Nucleus accumbens (tissue), 56 donors: ENCODE measurements around the gene MAT2B.
A peak's percentile ranks its signal among the peaks of the same experiment; 100 is the strongest.
"Not testable (repeated sequence)": the region's sequence is repeated elsewhere in the genome, so short reads cannot be mapped to it uniquely, and the experiment has no call there.

Source experiments
- DNase-seq, 56 donors: peaks; one replicate each; lab custom pipeline; 2025; lab: John Stamatoyannopoulos, UW

MAT2B gene

GRCh38 chr5:163503106-163504078 lies 2.0 kb upstream of the MAT2B start:
- DNase-seq, result peak in 45 of 56 donors; percentile 2 to 64 (median 28)

GRCh38 chr5:163504079-163504931 lies 1.1 kb upstream of the MAT2B start:
- peak in 48 of 56 donors; percentile 4 to 80 (median 30) for DNase-seq

GRCh38 chr5:163505049-163505367 lies 411 bp upstream of the MAT2B start:
- no peak for DNase-seq

GRCh38 chr5:163506095-163506457 lies 657 bp downstream of the MAT2B start:
- DNase-seq, result peak in 1 of 56 donors; percentile 21

- DNase-seq, result no peak
Measured at GRCh38 chr5:163506726-163507125, 1.3 kb downstream of the MAT2B start.

GRCh38 chr5:163508753-163509152 lies 3.3 kb downstream of the MAT2B start:
- no peak for DNase-seq

- DNase-seq, result peak in 1 of 56 donors; percentile 4
Measured at GRCh38 chr5:163509291-163509951, 4.0 kb downstream of the MAT2B start.

- DNase-seq, result peak in 4 of 56 donors; percentile 3 to 26 (median 7)
Measured at GRCh38 chr5:163512526-163512925, 7.1 kb downstream of the MAT2B start.

GRCh38 chr5:163525096-163525495 lies 19.7 kb downstream of the MAT2B start:
- no peak for DNase-seq

- no peak for DNase-seq
Measured at GRCh38 chr5:163529698-163530097, 24.3 kb downstream of the MAT2B start.

GRCh38 chr5:163531272-163531671 lies 25.9 kb downstream of the MAT2B start:
- no peak for DNase-seq

GRCh38 chr5:163532171-163533084 lies 27.0 kb downstream of the MAT2B start:
- no peak for DNase-seq

GRCh38 chr5:163533223-163533622 lies 27.8 kb downstream of the MAT2B start:
- DNase-seq, result no peak

- DNase-seq, result no peak
Measured at GRCh38 chr5:163534492-163535094, 29.2 kb downstream of the MAT2B start.

GRCh38 chr5:163535290-163535689 lies 29.9 kb downstream of the MAT2B start:
- no peak for DNase-seq

GRCh38 chr5:163536442-163536841 lies 31.0 kb downstream of the MAT2B start:
- not testable (repeated sequence) for DNase-seq

GRCh38 chr5:163540696-163541095 lies 35.3 kb downstream of the MAT2B start:
- DNase-seq, result no peak

GRCh38 chr5:163542771-163543170 lies 37.4 kb downstream of the MAT2B start:
- no peak for DNase-seq

- no peak for DNase-seq
Measured at GRCh38 chr5:163544041-163544440, 38.6 kb downstream of the MAT2B start.
